K562 (cell line): ENCODE measurements around the gene CLCF1. TPM values are rescaled to one million over a fixed set of nuclear protein-coding genes. Genes with fewer than 3 reads are reported as not detected.

Experiments used
- ELF1 ChIP-seq: fragments of 200-800 bp; sonication (Bioruptor generic); IDR thresholded peaks from 2 replicates; pipeline ENCODE4 v1.6.1; 2016; ENCODE audit warnings: missing genetic modification characterization, missing compliant biosample characterization
- EWSR1 ChIP-seq: fragments of 450-650 bp; IDR thresholded peaks from 2 replicates; pipeline ENCODE4 v1.6.1; 2018; ENCODE audit warnings: borderline replicate concordance, mild to moderate bottlenecking, low read depth, moderate library complexity; ENCODE audit not compliant: partially characterized antibody
- EZH2 ChIP-seq: IDR thresholded peaks from 2 replicates; pipeline ENCODE4 v1.6.1; 2012; ENCODE audit warnings: low read depth, mild to moderate bottlenecking, inconsistent platforms, low read length, borderline replicate concordance
- HMGXB4 ChIP-seq: sonication (generic); formaldehyde crosslinking; IDR thresholded peaks from 2 replicates; pipeline ENCODE4 v1.8.1; 2023; ENCODE audit warnings: mild to moderate bottlenecking, missing genetic modification reagents
- MAFF ChIP-seq: IDR thresholded peaks from 2 replicates; pipeline ENCODE4 v1.6.1; 2012; ENCODE audit warnings: low read length, improper control_type of control experiment
- MBD2 ChIP-seq: sonication (generic); IDR thresholded peaks from 2 replicates; pipeline ENCODE4 v1.6.1; 2016; ENCODE audit warnings: low read depth, borderline replicate concordance
- MXI1 ChIP-seq: IDR thresholded peaks from 2 replicates; pipeline ENCODE4 v1.6.1; 2011; ENCODE audit warnings: low read depth, mild to moderate bottlenecking, improper control_type of control experiment, low read length
- NONO ChIP-seq, 2 experiments: fragments of 200-400 bp in 1 of 2; fragments of 450-650 bp in 1 of 2; formaldehyde crosslinking in 1 of 2; IDR thresholded peaks; 2 replicates each; pipeline ENCODE4 v1.6.1; 2017; ENCODE audit warnings: low read depth in 2 of 2, mild to moderate bottlenecking in 2 of 2, moderate library complexity in 2 of 2, low read length in 1 of 2
- PHF21A ChIP-seq: fragments of 450-650 bp; IDR thresholded peaks from 2 replicates; pipeline ENCODE4 v1.6.1; 2017; ENCODE audit warnings: low read depth, borderline replicate concordance
- SMAD4 ChIP-seq: fragments of 250-450 bp; sonication (Bioruptor Pico); conservative IDR thresholded peaks from 2 replicates; pipeline ENCODE4 v1.8.0; 2021; ENCODE audit warnings: inconsistent platforms, mild to moderate bottlenecking, moderate library complexity
- polyA plus RNA-seq, 8 experiments: library from polyadenylated mRNA; depleted of rRNA in 4 of 8; stranded (reverse) in 5 of 8; unstranded in 3 of 8; fragments of >200 nt; fragmentation: Nextera tagmentation in 2 of 8; fragmentation: Illumina TruSeq in 1 of 8; extraction: Ambion mirVana in 2 of 8; extraction: Trizol in 1 of 8; gene quantifications; 2 replicates each; pipeline versions ENCODE4 v1.2.1 to v1.2.3, GENCODE V29; 2011 to 2014; ENCODE audit warnings: inconsistent platforms in 1 of 8, missing spikeins in 1 of 8
- total RNA-seq, 7 experiments: library from RNA; depleted of rRNA in 6 of 7; stranded (reverse); fragments of >200 nt in 6 of 7; fragmentation: Illumina TruSeq in 2 of 7; extraction: Trizol in 2 of 7; gene quantifications; 2 replicates each; pipeline versions ENCODE4 v1.2.1 to v1.2.3, GENCODE V29; 2011 to 2021; ENCODE audit warnings: low replicate concordance in 1 of 7
- TF ChIP-seq, protein P1 (sequence below), 2 experiments: fragments of 450-650 bp; IDR thresholded peaks; 2 replicates each; pipeline ENCODE4 v1.6.1; 2018; ENCODE audit warnings: mild to moderate bottlenecking in 2 of 2, low read depth in 1 of 2; ENCODE audit not compliant: partially characterized antibody in 2 of 2
- TF ChIP-seq, protein P2 (sequence below): sonication (generic); formaldehyde crosslinking; IDR thresholded peaks from 2 replicates; pipeline ENCODE4 v1.8.1; 2023; ENCODE audit warnings: mild to moderate bottlenecking, missing genetic modification reagents, moderate library complexity
- TF ChIP-seq, protein P3 (sequence below): conservative IDR thresholded peaks from 2 replicates; pipeline ENCODE4 v1.6.1; 2011; ENCODE audit warnings: low read depth, mild to moderate bottlenecking, low read length; ENCODE audit not compliant: control insufficient read depth
- TF ChIP-seq, protein P4 (sequence below): fragments of 450-650 bp; IDR thresholded peaks from one replicate; pipeline ENCODE4 v1.6.1; 2018; ENCODE audit warnings: mild to moderate bottlenecking, moderate library complexity; ENCODE audit not compliant: partially characterized antibody

The CLCF1 gene
- total and polyA plus RNA-seq, 9 of the 15 experiments (the other 6 are each of a cell fraction or from before 2014, with no cell fraction given) = 0.49 to 5.8 (median 3.0) TPM

DNA sequence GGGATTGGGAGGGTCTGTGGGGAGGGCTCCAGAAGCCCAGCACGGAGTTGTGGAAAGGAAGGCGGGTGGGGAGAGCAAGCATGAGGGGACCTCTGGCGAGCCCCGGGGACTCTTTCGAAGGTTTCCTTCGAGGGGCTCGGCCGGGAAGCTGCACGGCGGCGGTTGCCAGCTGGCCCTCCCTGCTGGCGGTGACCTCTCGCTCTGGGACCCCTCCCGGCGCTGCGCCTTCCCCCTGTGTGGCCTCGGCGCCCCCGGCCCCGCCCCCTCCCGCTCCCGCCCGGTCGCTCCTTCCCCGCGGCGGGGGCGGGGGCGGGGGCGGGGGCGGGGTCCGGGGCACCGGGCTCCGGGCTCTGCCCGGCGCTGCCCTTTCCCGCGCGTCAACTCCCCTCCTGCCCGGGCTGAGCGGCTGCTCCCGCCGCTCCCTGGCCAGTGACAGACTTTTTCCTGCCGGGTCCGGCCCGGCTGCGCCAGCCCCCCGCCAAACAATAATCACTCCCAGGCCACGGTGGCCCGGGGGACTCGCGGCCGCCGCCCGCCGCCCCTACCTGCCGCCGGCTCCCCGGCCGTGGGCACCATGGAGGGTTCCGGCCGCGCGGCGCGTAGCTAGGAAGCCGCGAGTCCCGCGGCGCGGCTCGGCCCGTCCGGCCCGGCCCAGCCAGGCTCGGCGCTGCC is 941 bp downstream of the CLCF1 start (continued):
- TF ChIP-seq, protein P1, sequence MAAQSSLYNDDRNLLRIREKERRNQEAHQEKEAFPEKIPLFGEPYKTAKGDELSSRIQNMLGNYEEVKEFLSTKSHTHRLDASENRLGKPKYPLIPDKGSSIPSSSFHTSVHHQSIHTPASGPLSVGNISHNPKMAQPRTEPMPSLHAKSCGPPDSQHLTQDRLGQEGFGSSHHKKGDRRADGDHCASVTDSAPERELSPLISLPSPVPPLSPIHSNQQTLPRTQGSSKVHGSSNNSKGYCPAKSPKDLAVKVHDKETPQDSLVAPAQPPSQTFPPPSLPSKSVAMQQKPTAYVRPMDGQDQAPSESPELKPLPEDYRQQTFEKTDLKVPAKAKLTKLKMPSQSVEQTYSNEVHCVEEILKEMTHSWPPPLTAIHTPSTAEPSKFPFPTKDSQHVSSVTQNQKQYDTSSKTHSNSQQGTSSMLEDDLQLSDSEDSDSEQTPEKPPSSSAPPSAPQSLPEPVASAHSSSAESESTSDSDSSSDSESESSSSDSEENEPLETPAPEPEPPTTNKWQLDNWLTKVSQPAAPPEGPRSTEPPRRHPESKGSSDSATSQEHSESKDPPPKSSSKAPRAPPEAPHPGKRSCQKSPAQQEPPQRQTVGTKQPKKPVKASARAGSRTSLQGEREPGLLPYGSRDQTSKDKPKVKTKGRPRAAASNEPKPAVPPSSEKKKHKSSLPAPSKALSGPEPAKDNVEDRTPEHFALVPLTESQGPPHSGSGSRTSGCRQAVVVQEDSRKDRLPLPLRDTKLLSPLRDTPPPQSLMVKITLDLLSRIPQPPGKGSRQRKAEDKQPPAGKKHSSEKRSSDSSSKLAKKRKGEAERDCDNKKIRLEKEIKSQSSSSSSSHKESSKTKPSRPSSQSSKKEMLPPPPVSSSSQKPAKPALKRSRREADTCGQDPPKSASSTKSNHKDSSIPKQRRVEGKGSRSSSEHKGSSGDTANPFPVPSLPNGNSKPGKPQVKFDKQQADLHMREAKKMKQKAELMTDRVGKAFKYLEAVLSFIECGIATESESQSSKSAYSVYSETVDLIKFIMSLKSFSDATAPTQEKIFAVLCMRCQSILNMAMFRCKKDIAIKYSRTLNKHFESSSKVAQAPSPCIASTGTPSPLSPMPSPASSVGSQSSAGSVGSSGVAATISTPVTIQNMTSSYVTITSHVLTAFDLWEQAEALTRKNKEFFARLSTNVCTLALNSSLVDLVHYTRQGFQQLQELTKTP (IDR thresholded peaks at IDR 0.05; ENCODE audit: low read depth in 1 of 2, partially characterized antibody in 2 of 2) = no peak
- 0 out of 2 replicates have a peak, but pooled peaks have one; percentile 31 for TF ChIP-seq HMGXB4
- TF ChIP-seq, protein P2, sequence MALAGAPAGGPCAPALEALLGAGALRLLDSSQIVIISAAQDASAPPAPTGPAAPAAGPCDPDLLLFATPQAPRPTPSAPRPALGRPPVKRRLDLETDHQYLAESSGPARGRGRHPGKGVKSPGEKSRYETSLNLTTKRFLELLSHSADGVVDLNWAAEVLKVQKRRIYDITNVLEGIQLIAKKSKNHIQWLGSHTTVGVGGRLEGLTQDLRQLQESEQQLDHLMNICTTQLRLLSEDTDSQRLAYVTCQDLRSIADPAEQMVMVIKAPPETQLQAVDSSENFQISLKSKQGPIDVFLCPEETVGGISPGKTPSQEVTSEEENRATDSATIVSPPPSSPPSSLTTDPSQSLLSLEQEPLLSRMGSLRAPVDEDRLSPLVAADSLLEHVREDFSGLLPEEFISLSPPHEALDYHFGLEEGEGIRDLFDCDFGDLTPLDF (CRISPR knock-in tag) = no peak
- TF ChIP-seq, protein P3, sequence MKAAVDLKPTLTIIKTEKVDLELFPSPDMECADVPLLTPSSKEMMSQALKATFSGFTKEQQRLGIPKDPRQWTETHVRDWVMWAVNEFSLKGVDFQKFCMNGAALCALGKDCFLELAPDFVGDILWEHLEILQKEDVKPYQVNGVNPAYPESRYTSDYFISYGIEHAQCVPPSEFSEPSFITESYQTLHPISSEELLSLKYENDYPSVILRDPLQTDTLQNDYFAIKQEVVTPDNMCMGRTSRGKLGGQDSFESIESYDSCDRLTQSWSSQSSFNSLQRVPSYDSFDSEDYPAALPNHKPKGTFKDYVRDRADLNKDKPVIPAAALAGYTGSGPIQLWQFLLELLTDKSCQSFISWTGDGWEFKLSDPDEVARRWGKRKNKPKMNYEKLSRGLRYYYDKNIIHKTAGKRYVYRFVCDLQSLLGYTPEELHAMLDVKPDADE = 0 out of 2 replicates have a peak, but pooled peaks have one; percentile 46
- no peak for TF ChIP-seq MXI1
- no peak for TF ChIP-seq EZH2
- TF ChIP-seq MBD2 = 0 out of 2 replicates have a peak, but pooled peaks have one; percentile 10
- TF ChIP-seq, protein P4, sequence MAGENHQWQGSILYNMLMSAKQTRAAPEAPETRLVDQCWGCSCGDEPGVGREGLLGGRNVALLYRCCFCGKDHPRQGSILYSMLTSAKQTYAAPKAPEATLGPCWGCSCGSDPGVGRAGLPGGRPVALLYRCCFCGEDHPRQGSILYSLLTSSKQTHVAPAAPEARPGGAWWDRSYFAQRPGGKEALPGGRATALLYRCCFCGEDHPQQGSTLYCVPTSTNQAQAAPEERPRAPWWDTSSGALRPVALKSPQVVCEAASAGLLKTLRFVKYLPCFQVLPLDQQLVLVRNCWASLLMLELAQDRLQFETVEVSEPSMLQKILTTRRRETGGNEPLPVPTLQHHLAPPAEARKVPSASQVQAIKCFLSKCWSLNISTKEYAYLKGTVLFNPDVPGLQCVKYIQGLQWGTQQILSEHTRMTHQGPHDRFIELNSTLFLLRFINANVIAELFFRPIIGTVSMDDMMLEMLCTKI = no peak
- TF ChIP-seq SMAD4 (CRISPR knock-in tag) = peak; percentile 51; the same call in 1 of the 2 replicates
- no peak for TF ChIP-seq PHF21A
- no peak for TF ChIP-seq EWSR1
- 0 out of 2 replicates have a peak, but pooled peaks have one; percentile 37 for TF ChIP-seq ELF1
- peak in 1 of 2 experiments; percentile 50; a peak in 1 of 4 replicates for TF ChIP-seq NONO (IDR thresholded peaks at IDR 0.05; ENCODE audit: low read depth in 2 of 2, low read length in 1 of 2)
- TF ChIP-seq MAFF = no peak
